NCI-H345 treated with DMSO at 0.1 percent for 48 hours (cell line): Measurements from ENCODE around the gene SLC5A2.
"Not testable (repeated sequence)": the region's sequence is repeated elsewhere in the genome, so short reads cannot be mapped to it uniquely, and the experiment has no call there.

Experiments
- DNase-seq: peaks from one replicate; lab custom pipeline; 2025; ENCODE audit not compliant: unreplicated experiment; lab: John Stamatoyannopoulos, UW

The SLC5A2 gene

DNA sequence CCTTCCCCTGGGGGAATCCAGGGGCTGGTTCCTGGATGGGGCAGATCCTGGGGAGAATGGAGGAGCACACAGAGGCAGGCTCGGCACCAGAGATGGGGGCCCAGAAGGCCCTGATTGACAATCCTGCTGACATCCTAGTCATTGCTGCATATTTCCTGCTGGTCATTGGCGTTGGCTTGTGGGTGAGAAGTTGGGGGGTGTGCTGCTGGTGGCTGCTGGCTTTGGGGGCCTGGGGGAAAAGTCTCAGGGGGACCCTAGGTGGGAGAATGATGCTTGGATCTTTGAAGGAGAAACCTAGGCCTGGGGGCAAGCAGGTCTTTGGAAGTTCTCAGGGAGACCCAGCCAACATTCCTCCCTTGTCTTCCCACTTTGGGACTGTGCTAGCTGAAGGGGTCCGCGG is at the start of gene SLC5A2:
TSS of gene SLC5A2 (plus strand) at position 43 of the 400 bp plus-strand sequence. CDS start at position 57, 14 bp downstream.
- no peak for DNase-seq

DNA sequence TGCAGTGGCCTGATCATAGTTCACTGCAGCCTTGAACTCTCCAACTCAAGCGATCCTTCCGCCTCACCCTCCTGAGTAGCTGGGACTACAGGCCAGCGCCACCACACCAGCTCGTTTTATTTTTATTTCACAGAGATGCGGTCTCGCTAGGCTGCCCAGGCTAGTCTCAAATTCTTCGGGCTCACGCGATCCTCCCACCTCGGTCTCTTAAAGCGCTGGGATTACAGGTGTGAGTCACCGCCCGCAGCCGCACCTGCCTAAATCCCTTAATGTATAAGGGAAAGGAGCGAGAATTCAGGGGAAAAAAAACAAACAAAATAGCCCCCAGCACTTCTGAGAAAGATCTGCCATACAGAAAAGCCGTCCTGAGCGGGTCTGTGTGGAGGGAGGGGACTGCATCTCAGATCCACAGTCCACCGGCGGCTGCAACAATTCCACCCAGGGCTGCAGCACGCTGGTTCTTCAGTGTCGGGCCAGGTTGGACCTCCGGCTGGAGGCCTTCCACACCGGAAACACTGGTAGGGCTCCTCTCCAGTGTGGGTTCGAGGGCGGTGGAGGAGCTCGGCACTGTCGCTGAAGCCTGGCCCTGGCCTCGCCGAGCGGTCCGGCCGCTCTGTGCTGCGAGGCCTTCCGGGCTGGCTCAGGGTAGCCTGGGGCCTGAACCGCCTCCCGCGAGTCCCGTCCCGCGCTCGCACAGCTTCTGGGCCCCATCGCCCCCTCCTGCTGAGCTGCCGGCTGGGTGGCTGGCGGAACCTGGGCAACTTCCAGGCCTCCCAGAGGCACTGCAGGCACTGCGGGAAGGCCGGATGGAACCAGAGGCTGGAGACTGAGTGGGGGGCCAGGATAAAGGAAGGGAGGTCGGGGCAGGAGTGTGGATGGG is 47.3 kb upstream of the SLC5A2 start:
- no peak for DNase-seq

GRCh38 chr16:31436221-31437045 is 46.5 kb upstream of the SLC5A2 start:
- DNase-seq: no peak

DNA sequence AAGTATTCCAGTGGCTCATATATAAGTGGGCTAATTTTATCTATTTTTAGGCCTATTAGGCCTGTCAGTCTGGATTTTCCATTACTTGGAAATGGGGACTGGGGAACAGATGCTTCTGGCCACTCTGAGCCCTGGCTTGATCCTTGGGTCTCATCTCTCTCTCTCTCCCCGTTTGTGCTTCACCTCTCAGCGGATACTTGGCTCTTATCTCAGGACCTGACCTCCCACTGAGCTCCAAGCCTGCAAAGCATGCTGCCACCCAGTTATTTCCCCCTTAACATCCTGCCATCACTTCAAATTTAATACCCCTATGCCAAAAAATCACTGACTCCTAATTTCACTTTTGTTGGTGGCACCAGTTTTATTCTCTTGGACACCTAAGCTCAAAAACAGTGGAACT is 44.5 kb upstream of the SLC5A2 start:
- DNase-seq: no peak

DNA sequence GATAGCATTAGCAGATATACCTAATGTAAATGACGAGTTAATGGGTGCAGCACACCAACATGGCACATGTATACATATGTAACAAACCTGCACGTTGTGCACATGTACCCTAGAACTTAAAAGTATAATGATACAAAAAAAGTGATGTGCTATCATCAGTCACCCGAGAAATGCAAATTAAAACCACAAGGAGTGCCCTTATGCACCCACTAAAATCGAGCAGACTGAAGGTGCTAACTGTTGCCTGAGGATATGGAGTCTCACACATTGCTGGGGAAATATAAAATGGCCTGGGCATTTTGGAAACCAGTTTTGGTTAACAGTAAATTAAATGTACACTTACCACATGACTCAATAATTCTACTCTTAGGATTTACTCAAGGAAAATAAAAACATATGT is 43.9 kb upstream of the SLC5A2 start:
- DNase-seq: not testable (repeated sequence)

DNA sequence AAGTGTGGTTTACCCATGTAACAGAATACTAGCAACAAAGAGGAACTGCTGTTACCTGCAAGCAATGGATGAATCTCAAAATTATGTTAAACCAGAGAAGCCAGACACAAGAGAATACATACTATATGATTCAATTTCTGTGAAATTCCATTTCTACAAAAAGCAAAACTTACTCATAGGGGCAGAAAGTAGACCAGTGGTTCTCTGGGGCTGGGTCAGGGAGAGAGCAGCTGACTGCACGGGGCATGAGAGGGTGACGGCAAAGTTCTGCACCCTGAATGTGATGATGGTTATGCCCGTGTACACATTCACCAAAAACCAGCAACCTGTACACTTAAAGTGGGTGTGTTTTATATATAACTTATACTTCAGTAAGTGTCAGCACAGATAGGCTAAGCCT is 43.4 kb upstream of the SLC5A2 start:
- DNase-seq: no peak

- no peak for DNase-seq
Observed at GRCh38 chr16:31440516-31441184, 42.3 kb upstream of the SLC5A2 start.

DNA sequence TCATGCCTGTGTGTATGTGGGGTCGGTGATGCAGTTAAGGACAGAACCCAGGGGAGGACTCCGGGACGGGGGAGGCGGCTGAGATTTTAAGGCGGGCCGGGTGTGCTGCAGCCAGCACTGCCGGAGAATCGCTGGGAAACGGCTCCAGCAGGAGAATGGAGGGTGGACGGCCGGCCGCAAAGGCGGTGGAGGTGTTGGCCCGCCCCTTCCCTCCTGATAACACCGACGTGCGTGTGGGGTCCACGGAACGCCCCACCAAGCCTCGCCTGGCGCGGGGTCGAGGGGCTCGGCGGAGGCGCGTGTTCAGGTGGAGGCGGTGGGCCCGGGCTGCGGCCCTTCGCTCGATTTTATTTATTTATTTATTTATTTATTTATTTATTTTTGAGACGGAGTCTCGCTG is 41.0 kb upstream of the SLC5A2 start:
- DNase-seq: no peak

DNA sequence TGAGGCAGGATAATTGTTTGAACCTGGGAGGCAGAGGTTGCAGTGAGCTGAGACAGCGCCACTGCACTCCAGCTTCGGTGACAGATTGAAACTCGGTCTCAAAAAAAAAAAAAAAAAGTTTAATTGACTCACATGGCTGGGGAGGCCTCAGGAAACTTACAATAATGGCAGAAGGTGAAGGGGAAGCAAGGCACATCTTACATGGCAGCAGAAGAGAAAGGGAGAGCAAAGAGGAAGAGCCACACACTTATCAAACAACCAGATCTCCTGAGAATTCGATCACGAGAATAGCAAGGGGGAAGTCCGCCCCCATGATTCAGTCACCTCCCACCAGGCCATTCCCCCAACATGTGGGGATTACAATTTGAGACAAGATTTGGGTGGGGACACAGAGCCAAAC is 37.0 kb upstream of the SLC5A2 start:
- not testable (repeated sequence) for DNase-seq

DNA sequence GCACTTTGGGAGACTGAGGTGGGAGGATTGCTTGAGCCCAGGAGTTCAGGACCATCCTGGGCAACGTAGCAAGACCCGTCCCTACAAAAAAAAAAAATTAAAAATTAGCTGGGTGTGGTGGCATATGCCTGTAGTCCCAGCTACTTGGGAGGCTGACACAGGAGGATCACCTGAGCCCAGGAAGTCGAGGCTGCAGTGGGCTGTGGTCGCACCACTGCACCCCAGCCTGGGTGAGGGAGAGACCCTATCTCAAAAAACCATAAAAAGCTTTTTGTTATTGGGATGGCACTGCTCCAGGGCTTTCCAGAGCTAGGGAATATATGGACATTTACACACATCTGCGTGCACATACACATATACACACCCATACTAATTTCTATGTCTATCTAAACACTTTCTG is 31.7 kb upstream of the SLC5A2 start:
- no peak for DNase-seq

- peak; percentile 30 for DNase-seq
Observed at GRCh38 chr16:31451681-31452351, 31.1 kb upstream of the SLC5A2 start.

DNA sequence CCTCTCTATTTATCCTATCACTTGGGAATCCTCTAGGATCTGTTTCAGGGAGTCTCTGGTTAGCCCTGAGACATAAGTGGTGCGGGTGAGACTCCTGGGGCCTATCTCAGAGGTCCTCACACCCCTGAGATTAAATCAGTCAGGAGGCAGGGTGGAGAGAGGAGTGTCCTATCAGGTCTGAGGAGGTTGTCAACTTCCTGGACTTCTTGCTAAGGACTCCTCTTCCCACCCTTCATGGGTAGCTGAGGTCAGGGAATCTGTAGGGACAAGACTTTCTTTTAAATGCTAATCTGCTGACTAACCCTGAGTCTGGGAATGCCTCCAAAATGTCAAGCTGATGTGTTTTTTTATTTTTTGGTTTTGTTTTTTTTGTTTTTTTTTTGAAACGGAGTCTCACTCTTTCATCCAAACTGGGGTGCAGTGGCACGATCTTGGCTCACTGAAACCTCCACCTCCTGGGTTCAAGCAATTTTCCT is 30.3 kb upstream of the SLC5A2 start:
- DNase-seq: no peak

GRCh38 chr16:31453255-31454204 is 29.4 kb upstream of the SLC5A2 start:
- no peak for DNase-seq

DNA sequence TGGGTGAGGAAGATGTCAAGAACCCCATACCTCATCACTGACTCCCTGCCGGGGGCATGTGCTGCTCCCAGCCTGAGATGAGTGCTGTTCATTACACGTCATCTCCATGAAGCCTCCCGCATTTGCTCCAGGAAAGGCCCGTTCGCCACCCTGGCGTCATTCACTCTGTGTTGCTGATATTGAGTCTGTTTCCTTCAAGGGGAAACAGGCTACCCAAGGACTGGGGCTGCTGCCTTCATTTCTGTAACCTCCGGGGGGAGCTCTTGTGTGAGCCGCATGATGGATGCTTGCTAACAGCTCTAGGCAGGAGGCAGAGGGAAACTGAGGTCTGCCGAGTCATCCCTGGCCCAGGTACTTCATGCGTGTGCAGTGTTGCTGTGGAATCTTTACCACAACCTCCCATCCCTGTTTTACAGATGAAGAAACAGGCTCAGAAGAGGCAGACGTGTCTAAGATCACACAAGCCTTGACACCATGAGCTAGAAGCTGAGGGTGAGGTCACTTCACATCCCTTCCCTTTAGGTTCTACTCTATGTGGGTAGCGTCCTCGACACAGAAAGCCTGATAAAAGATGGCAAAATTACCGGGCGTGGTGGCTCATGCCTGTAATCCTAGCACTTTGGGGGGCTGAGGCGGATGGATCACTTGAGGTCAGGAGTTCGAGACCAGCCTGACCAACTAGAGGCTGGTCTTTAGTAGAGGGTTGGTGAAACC is 27.2 kb upstream of the SLC5A2 start:
- DNase-seq: no peak

- DNase-seq: no peak
Observed at GRCh38 chr16:31456988-31457360, 25.9 kb upstream of the SLC5A2 start.

DNA sequence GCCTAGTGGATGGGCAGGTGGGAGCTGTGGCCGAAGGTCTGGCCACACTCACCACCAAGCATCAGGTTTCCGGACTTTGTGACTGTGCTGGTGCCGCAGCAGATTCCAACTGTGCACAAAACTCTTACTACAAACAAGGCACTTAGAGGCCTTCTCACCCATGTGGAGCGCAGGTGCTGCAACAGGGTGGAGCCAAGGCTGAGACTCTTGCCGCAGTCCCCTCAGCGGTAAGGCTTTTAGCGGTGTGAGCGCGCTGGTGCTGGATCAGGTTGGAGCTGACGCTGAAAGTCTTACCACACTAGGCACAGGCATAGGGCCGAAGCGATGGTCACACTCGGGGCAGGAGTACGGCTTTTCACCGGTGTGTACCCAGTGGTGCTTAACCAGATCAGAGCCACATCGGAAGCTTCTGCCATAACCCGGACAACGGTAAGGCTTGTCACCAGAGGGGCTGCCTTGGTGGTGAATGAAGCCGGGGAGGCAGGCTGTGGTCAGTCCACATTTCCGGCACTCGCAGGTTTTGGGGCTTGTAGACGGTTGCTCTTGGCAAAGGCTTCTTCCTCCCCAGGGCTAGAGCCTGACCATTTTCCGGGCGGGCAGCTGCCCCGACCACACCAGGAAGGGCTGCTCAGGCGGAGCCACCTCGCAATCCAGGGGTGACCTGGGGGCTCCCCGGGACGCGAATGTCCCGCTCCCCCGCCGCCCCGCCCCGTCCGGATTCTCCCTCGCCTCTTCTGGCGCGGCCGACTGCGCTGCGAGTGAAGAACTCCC is 24.7 kb upstream of the SLC5A2 start:
- DNase-seq: no peak

DNA sequence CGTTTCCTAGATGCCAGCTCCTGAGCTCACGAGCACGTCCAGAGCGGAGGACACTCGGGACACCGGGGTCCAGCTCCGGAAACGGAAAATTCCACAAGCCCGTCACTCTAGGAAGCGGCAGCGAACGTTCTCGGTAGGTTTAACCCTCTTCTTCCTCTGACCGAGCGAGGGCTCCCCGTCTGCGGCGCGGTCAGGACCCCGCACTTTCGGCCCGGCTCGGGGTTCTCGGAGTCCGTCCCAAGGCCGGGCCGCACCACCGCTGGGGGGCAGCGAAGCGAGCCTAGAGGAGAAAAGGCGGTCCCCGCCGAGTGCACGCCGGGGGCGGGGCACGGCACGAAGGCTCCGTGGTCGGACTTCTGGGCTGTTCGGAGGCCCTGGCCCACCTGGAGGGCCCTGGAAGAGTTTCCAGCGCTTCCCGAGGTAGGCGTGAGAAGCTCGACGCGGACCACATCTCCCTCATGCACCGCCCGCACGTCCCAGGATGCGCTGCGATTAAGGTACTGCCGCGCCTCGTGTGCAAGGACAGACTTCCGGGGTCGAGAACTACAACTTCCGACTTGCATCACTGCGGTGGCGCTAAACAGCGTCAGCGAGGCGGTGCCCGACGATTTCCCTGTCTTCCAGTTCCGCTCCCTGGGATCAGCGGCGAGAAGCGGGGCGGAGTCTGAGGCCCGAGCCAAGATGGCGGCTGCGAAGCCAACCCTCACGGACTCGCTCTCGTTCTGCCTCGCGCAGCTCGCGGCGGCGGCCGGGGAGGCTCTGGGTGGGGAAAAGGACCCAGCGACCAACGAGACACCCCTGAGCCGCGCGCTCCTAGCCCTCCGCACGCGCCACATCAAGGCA is 23.9 kb upstream of the SLC5A2 start, which contains the start of gene ARMC5:
TSS of gene ARMC5 (plus strand) at position 658 of the 843 bp plus-strand sequence. CDS start at position 682, 24 bp downstream.
- peak; percentile 98 for DNase-seq
